HS-5 (cell line): ENCODE results near the gene PLCB4.
"Not testable (repeated sequence)": the region's sequence is repeated elsewhere in the genome, so short reads cannot be mapped to it uniquely, and the experiment has no call there.

Experiments
- DNase-seq: peaks from one replicate; pipeline ENCODE4 v3.0.0-alpha.2; 2012; ENCODE audit warnings: low read depth

Gene PLCB4

GRCh38 chr20:9142809-9143208, 73.9 kb downstream of the PLCB4 start:
- no peak for DNase-seq

- DNase-seq: no peak
Measured at GRCh38 chr20:9143926-9144325, 75.0 kb downstream of the PLCB4 start.

- no peak for DNase-seq
Measured at GRCh38 chr20:9144643-9145042, 75.8 kb downstream of the PLCB4 start.

GRCh38 chr20:9145142-9145541, 76.3 kb downstream of the PLCB4 start:
- DNase-seq: no peak

GRCh38 chr20:9146649-9147048, 77.8 kb downstream of the PLCB4 start:
- DNase-seq: no peak

GRCh38 chr20:9147547-9148024, 78.7 kb downstream of the PLCB4 start:
- peak; percentile 73 for DNase-seq

- no peak for DNase-seq
Measured at GRCh38 chr20:9148291-9148690, 79.4 kb downstream of the PLCB4 start.

GRCh38 chr20:9149087-9149486, 80.2 kb downstream of the PLCB4 start:
- no peak for DNase-seq

- no peak for DNase-seq
Measured at GRCh38 chr20:9149796-9150195, 80.9 kb downstream of the PLCB4 start.

GRCh38 chr20:9150679-9151078, 81.8 kb downstream of the PLCB4 start:
- no peak for DNase-seq

- not testable (repeated sequence) for DNase-seq
Measured at GRCh38 chr20:9152139-9152538, 83.3 kb downstream of the PLCB4 start.

GRCh38 chr20:9154464-9155024, 85.7 kb downstream of the PLCB4 start:
- DNase-seq: no peak

- no peak for DNase-seq
Measured at GRCh38 chr20:9156529-9157280, 87.8 kb downstream of the PLCB4 start.

- no peak for DNase-seq
Measured at GRCh38 chr20:9160331-9160730, 91.4 kb downstream of the PLCB4 start.

GRCh38 chr20:9160757-9161156, 91.9 kb downstream of the PLCB4 start:
- DNase-seq: no peak

- DNase-seq: no peak
Measured at GRCh38 chr20:9161311-9161710, 92.4 kb downstream of the PLCB4 start.

- DNase-seq: no peak
Measured at GRCh38 chr20:9163251-9163650, 94.4 kb downstream of the PLCB4 start.

GRCh38 chr20:9163995-9164394, 95.1 kb downstream of the PLCB4 start:
- no peak for DNase-seq

- no peak for DNase-seq
Measured at GRCh38 chr20:9165261-9165660, 96.4 kb downstream of the PLCB4 start.

GRCh38 chr20:9166153-9166780, 97.4 kb downstream of the PLCB4 start:
- no peak for DNase-seq

- no peak for DNase-seq
Measured at GRCh38 chr20:9169409-9169808, 100.5 kb downstream of the PLCB4 start.

GRCh38 chr20:9172851-9173250, 104.0 kb downstream of the PLCB4 start:
- DNase-seq: no peak

GRCh38 chr20:9177278-9177677, 108.4 kb downstream of the PLCB4 start:
- no peak for DNase-seq
